ENCODE results near the gene PLAU. TPM values are rescaled to one million over a fixed set of nuclear protein-coding genes. Genes with fewer than 3 reads are reported as not detected.

The PLAU gene
- total and polyA plus RNA-seq, 2 donors (not counting 1 experiment from before 2014, with no cell fraction given): 93.6 to 98.9 TPM

- TF ChIP-seq EZH2 (IDR thresholded peaks at IDR 0.05; ENCODE audit: low read length, missing control alignments) (no peak), CTCF (conservative IDR thresholded peaks at IDR 0.05 in 1 of 2, IDR thresholded peaks at IDR 0.05 in 1 of 2; ENCODE audit: low read depth in 1 of 2, low read length in 2 of 2) (no peak)
- H3K27me3 ChIP-seq (ENCODE audit: control insufficient read depth, insufficient read depth, low read length): no peaks in the 10 kb centered on the region
- peak overlapping the region; percentile 7 for H3K4me2 ChIP-seq (ENCODE audit: extremely low read depth, insufficient read depth, low read length)
- no peaks in the 10 kb centered on the region for H3K9me3 ChIP-seq (ENCODE audit: control insufficient read depth, insufficient read depth, low read depth, low read length)
- H2AFZ ChIP-seq (ENCODE audit: low read length): no peak overlapping the region
- peak overlapping the region; percentile 20 for H3K9ac ChIP-seq (ENCODE audit: insufficient read depth, low read length)
- no peak overlapping the region for H3K4me3 ChIP-seq (replicated peaks in 1 of 4; ENCODE audit: control extremely low read depth in 1 of 4, insufficient read depth in 1 of 4, low read depth in 3 of 4, low read length in 4 of 4)
- H3K4me1 ChIP-seq (ENCODE audit: control insufficient read depth, extremely low read depth, insufficient read depth, low read length): peaks cover 40% of the 10 kb centered on the region
- H4K20me1 ChIP-seq (ENCODE audit: control insufficient read depth, extremely low read depth, insufficient read depth, low read length): no peaks in the 10 kb centered on the region
- H3K79me2 ChIP-seq (ENCODE audit: control insufficient read depth, insufficient read depth, low read length): peaks cover 26% of the 10 kb centered on the region
- DNase-seq (ENCODE audit: low read depth in 2 of 2): peak in 1 of 2 donors; percentile 78
- peaks cover 8% of the 10 kb centered on the region for H3K36me3 ChIP-seq (ENCODE audit: control insufficient read depth, insufficient read depth, low read length)
- H3K27ac ChIP-seq (ENCODE audit: insufficient read depth, low read length): peak overlapping the region; percentile 100
Observed at GRCh38 chr10:73907841-73908517, 3.0 kb upstream of the PLAU start.

GRCh38 chr10:73908853-73909539 is 1.9 kb upstream of the PLAU start:
- Histone ChIP-seq H4K20me1 (ENCODE audit: control insufficient read depth, extremely low read depth, insufficient read depth, low read length) (no peaks in the 10 kb centered on the region), H2AFZ (ENCODE audit: low read length) (no peak overlapping the region), H3K4me2 (ENCODE audit: extremely low read depth, insufficient read depth, low read length) (peak overlapping the region; percentile 56), H3K27ac (ENCODE audit: insufficient read depth, low read length) (peak overlapping the region; percentile 100), H3K27me3 (ENCODE audit: control insufficient read depth, insufficient read depth, low read length) (no peaks in the 10 kb centered on the region), H3K79me2 (ENCODE audit: control insufficient read depth, insufficient read depth, low read length) (peaks cover 36% of the 10 kb centered on the region), H3K4me1 (ENCODE audit: control insufficient read depth, extremely low read depth, insufficient read depth, low read length) (peaks cover 46% of the 10 kb centered on the region), H3K9ac (ENCODE audit: insufficient read depth, low read length) (peak overlapping the region; percentile 38), H3K36me3 (ENCODE audit: control insufficient read depth, insufficient read depth, low read length) (peaks cover 15% of the 10 kb centered on the region), H3K9me3 (ENCODE audit: control insufficient read depth, insufficient read depth, low read depth, low read length) (no peaks in the 10 kb centered on the region), H3K4me3 (replicated peaks in 1 of 4; ENCODE audit: control extremely low read depth in 1 of 4, insufficient read depth in 1 of 4, low read depth in 3 of 4, low read length in 4 of 4) (no peak overlapping the region)
- peak; percentile 97 to 98 for DNase-seq (ENCODE audit: low read depth in 2 of 2)
- no peak for TF ChIP-seq EZH2 (IDR thresholded peaks at IDR 0.05; ENCODE audit: low read length, missing control alignments)
- no peak for TF ChIP-seq CTCF (conservative IDR thresholded peaks at IDR 0.05 in 1 of 2, IDR thresholded peaks at IDR 0.05 in 1 of 2; ENCODE audit: low read depth in 1 of 2, low read length in 2 of 2)

GRCh38 chr10:73909540-73910115 is 1.3 kb upstream of the PLAU start:
- Histone ChIP-seq H3K79me2 (ENCODE audit: control insufficient read depth, insufficient read depth, low read length) (peaks cover 42% of the 10 kb centered on the region), H3K27me3 (ENCODE audit: control insufficient read depth, insufficient read depth, low read length) (no peaks in the 10 kb centered on the region), H3K4me3 (replicated peaks in 1 of 4; ENCODE audit: control extremely low read depth in 1 of 4, insufficient read depth in 1 of 4, low read depth in 3 of 4, low read length in 4 of 4) (peak overlapping the region in 2 of 4 experiments; percentile 8 to 63), H3K9ac (ENCODE audit: insufficient read depth, low read length) (peak overlapping the region; percentile 38), H4K20me1 (ENCODE audit: control insufficient read depth, extremely low read depth, insufficient read depth, low read length) (no peaks in the 10 kb centered on the region), H3K4me2 (ENCODE audit: extremely low read depth, insufficient read depth, low read length) (peak overlapping the region; percentile 83), H3K4me1 (ENCODE audit: control insufficient read depth, extremely low read depth, insufficient read depth, low read length) (peaks cover 49% of the 10 kb centered on the region), H3K27ac (ENCODE audit: insufficient read depth, low read length) (peak overlapping the region; percentile 100), H3K9me3 (ENCODE audit: control insufficient read depth, insufficient read depth, low read depth, low read length) (no peaks in the 10 kb centered on the region), H3K36me3 (ENCODE audit: control insufficient read depth, insufficient read depth, low read length) (peaks cover 20% of the 10 kb centered on the region), H2AFZ (ENCODE audit: low read length) (no peak overlapping the region)
- TF ChIP-seq EZH2 (IDR thresholded peaks at IDR 0.05; ENCODE audit: low read length, missing control alignments) (no peak), CTCF (conservative IDR thresholded peaks at IDR 0.05 in 1 of 2, IDR thresholded peaks at IDR 0.05 in 1 of 2; ENCODE audit: low read depth in 1 of 2, low read length in 2 of 2) (no peak)
- DNase-seq (ENCODE audit: low read depth in 2 of 2): no peak
